GM23338 (cell line): ENCODE data around the gene NLRP6. TPM values are rescaled to one million over a fixed set of nuclear protein-coding genes. Genes with fewer than 3 reads are reported as not detected.
"Not testable (repeated sequence)": the region's sequence is repeated elsewhere in the genome, so short reads cannot be mapped to it uniquely, and the experiment has no call there.

Source experiments
- ATAC-seq: fragments of 200-7000 bp; cut with Tn5 transposase; 3 replicates; pipeline ENCODE4 v1.9.1; 2020
- DNase-seq: peaks from one replicate; pipeline ENCODE4 v3.0.0-alpha.2; 2015; ENCODE audit warnings: low spot score
- H2AFZ ChIP-seq: fragments of 200-600 bp; sonication (generic); 2 replicates; pipeline ENCODE4 v1.8.0; 2016; ENCODE audit warnings: antibody characterized with exemption, mild to moderate bottlenecking, moderate library complexity
- H3F3A ChIP-seq: fragments of 200-600 bp; sonication (generic); replicated peaks from 2 replicates; pipeline ENCODE4 v1.8.0; 2017; ENCODE audit warnings: antibody characterized with exemption, mixed run types, low read depth
- H3K27ac ChIP-seq: fragments of 200-600 bp; sonication (generic); 2 replicates; pipeline ENCODE4 v1.6.1; 2016; ENCODE audit warnings: low read depth
- H3K27me3 ChIP-seq: fragments of 200-600 bp; sonication (generic); 2 replicates; pipeline ENCODE4 v1.8.0; 2016; ENCODE audit warnings: mild to moderate bottlenecking, mixed run types, moderate library complexity; ENCODE audit not compliant: insufficient read depth
- H3K36me3 ChIP-seq: fragments of 200-600 bp; sonication (generic); 2 replicates; pipeline ENCODE4 v1.8.0; 2016; ENCODE audit warnings: mild to moderate bottlenecking; ENCODE audit not compliant: insufficient read depth
- H3K4me1 ChIP-seq: fragments of 200-600 bp; sonication (generic); 2 replicates; pipeline ENCODE4 v1.8.0; 2016; ENCODE audit warnings: mild to moderate bottlenecking, moderate library complexity; ENCODE audit not compliant: insufficient read depth
- H3K4me2 ChIP-seq: fragments of 200-600 bp; sonication (generic); 2 replicates; pipeline ENCODE4 v1.7.1; 2017; ENCODE audit warnings: mixed run types
- H3K4me3 ChIP-seq: fragments of 200-600 bp; sonication (generic); 2 replicates; pipeline ENCODE4 v1.6.1; 2016; ENCODE audit warnings: mixed run types
- H3K79me2 ChIP-seq: fragments of 200-600 bp; sonication (generic); replicated peaks from 2 replicates; pipeline ENCODE4 v1.8.0; 2017; ENCODE audit warnings: mild to moderate bottlenecking; ENCODE audit not compliant: insufficient read depth
- H3K9me2 ChIP-seq: fragments of 200-600 bp; sonication (generic); 2 replicates; pipeline ENCODE4 v1.8.0; 2017; ENCODE audit not compliant: insufficient read depth
- H4K20me1 ChIP-seq: fragments of 200-600 bp; sonication (generic); replicated peaks from 2 replicates; pipeline ENCODE4 v1.8.0; 2017; ENCODE audit warnings: mild to moderate bottlenecking; ENCODE audit not compliant: insufficient read depth
- H3K27ac Mint-ChIP-seq: 2 replicates; pipeline ENCODE4 v1.8.0; 2020; ENCODE audit warnings: inconsistent platforms, mild to moderate bottlenecking, moderate library complexity, mixed read lengths
- H3K27me3 Mint-ChIP-seq: 3 replicates; pipeline ENCODE4 v1.8.0; 2022; ENCODE audit warnings: low read depth, mild to moderate bottlenecking, moderate library complexity, mixed read lengths, inconsistent platforms; ENCODE audit not compliant: insufficient read depth, poor library complexity
- H3K36me3 Mint-ChIP-seq: 3 replicates; pipeline ENCODE4 v1.8.0; 2021; ENCODE audit warnings: low read depth, mild to moderate bottlenecking, inconsistent platforms, moderate library complexity, mixed read lengths
- H3K4me1 Mint-ChIP-seq: 3 replicates; pipeline ENCODE4 v1.8.0; 2020; ENCODE audit warnings: mild to moderate bottlenecking, inconsistent platforms, mixed read lengths
- H3K4me3 Mint-ChIP-seq: 3 replicates; pipeline ENCODE4 v1.8.0; 2021; ENCODE audit warnings: moderate library complexity, mild to moderate bottlenecking, inconsistent platforms, mixed read lengths
- H3K9me3 Mint-ChIP-seq: 3 replicates; pipeline ENCODE4 v1.8.0; 2020; ENCODE audit warnings: moderate library complexity, mild to moderate bottlenecking, inconsistent platforms, mixed read lengths
- CREB1 ChIP-seq: fragments of 250-450 bp; sonication (Bioruptor Pico); IDR thresholded peaks from 2 replicates; pipeline ENCODE4 v1.5.0; 2020; ENCODE audit warnings: low read depth, mild to moderate bottlenecking, moderate library complexity
- CTCF ChIP-seq, 2 experiments: fragments of 200-600 bp in 1 of 2; sonication (generic) in 1 of 2; conservative IDR thresholded peaks; 2 replicates each; pipeline versions ENCODE4 v1.5.1 to v1.6.1; 2016 to 2017; ENCODE audit warnings: antibody characterized with exemption in 2 of 2, low read depth in 2 of 2, mild to moderate bottlenecking in 2 of 2, moderate library complexity in 1 of 2
- EZH2 ChIP-seq: fragments of 200-600 bp; sonication (generic); IDR thresholded peaks from one replicate; pipeline ENCODE4 v1.8.0; 2017; ENCODE audit warnings: antibody characterized with exemption, mild to moderate bottlenecking, low read depth; ENCODE audit not compliant: unreplicated experiment
- EZH2phosphoT487 ChIP-seq: fragments of 200-600 bp; sonication (generic); IDR thresholded peaks from one replicate; pipeline ENCODE4 v1.8.1; 2018; ENCODE audit warnings: antibody characterized with exemption; ENCODE audit not compliant: unreplicated experiment
- JUNB ChIP-seq: IDR thresholded peaks from one replicate; pipeline ENCODE4 v1.6.1; 2016; ENCODE audit warnings: antibody characterized with exemption; ENCODE audit not compliant: unreplicated experiment
- NANOG ChIP-seq: IDR thresholded peaks from 2 replicates; pipeline ENCODE4 v1.6.1; 2016; ENCODE audit warnings: antibody characterized with exemption, borderline replicate concordance
- POLR2AphosphoS5 ChIP-seq: IDR thresholded peaks from 2 replicates; pipeline ENCODE4 v1.6.1; 2016; ENCODE audit warnings: antibody characterized with exemption, low read depth
- ZNF114 ChIP-seq: fragments of 250-450 bp; sonication (Bioruptor Pico); IDR thresholded peaks from 2 replicates; pipeline ENCODE4 v1.5.0; 2020; ENCODE audit warnings: mild to moderate bottlenecking, moderate library complexity
- ZNF331 ChIP-seq: fragments of 250-450 bp; sonication (Bioruptor Pico); IDR thresholded peaks from 2 replicates; pipeline ENCODE4 v1.5.0; 2020; ENCODE audit warnings: low read depth, mild to moderate bottlenecking, moderate library complexity
- polyA plus RNA-seq: library from polyadenylated mRNA; unstranded; fragments of >200 nt; fragmentation: Nextera tagmentation; extraction: Ambion mirVana; gene quantifications from 2 replicates; pipeline ENCODE4 v1.2.1, GENCODE V29; 2016
- total RNA-seq: library from RNA; depleted of rRNA; stranded (reverse); fragments of >200 nt; shearing (Covaris generic); gene quantifications from 2 replicates; pipeline ENCODE4 v1.2.3, GENCODE V29; 2014

The NLRP6 gene
- total and polyA plus RNA-seq, 2 experiments from 2014 or later, result 0.15 to 0.73 TPM

- not testable (repeated sequence) for H3K4me1 ChIP-seq, H3K27me3 ChIP-seq, H3K36me3 ChIP-seq, H3K27ac Mint-ChIP-seq, ATAC-seq, H3K4me2 ChIP-seq, H3K27ac ChIP-seq, H3K4me3 Mint-ChIP-seq, H4K20me1 ChIP-seq, H3K4me3 ChIP-seq, H2AFZ ChIP-seq, DNase-seq, H3K9me2 ChIP-seq, H3K79me2 ChIP-seq
- H3K9me3 Mint-ChIP-seq, result peaks cover 13% of the 10 kb centered on the region
- H3K36me3 Mint-ChIP-seq, result peaks cover 16% of the 10 kb centered on the region; the same call in 2 of the 3 replicates
- peaks cover 38% of the 10 kb centered on the region for H3K4me1 Mint-ChIP-seq
- H3F3A ChIP-seq, result 0 out of 2 replicates have a peak, but pooled peaks cover 19% of the 10 kb centered on the region
- H3K27me3 Mint-ChIP-seq, result peaks cover 19% of the 10 kb centered on the region
These were observed 50.4 kb downstream of the NLRP6 start for GRCh38 chr11:328516-329100.

DNA sequence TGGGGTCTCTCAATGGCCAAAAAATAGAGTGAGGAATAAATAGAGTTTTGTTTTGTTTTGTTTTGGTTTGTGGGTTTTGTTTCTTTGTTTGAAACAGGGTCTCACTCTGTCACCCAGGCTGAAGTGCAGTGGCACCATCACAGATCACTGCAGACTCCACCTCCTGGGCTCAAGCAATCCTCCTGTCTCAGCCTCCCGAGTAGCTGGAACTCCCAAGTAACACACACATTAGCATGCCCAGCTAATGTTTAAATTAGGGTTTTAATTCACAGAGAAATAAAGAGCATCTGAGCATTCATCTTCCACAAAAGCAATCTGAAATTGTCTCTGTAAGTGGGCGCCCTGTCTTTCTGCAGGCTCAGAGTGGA lies 51.7 kb downstream of the NLRP6 start:
- no peaks in the 10 kb centered on the region for H3K9me2 ChIP-seq
- 0 out of 2 replicates have a peak overlapping the region, but pooled peaks have one; percentile 15 for H3K27ac ChIP-seq
- no peaks in the 10 kb centered on the region; the same call in 1 of the 2 replicates for H3K36me3 ChIP-seq
- H2AFZ ChIP-seq, result no peak overlapping the region
- no peak overlapping the region for H3K4me2 ChIP-seq
- peaks cover 40% of the 10 kb centered on the region for H3K4me1 Mint-ChIP-seq
- H3K36me3 Mint-ChIP-seq, result peaks cover 16% of the 10 kb centered on the region; the same call in 2 of the 3 replicates
- no peaks in the 10 kb centered on the region for H3K79me2 ChIP-seq
- H4K20me1 ChIP-seq, result no peaks in the 10 kb centered on the region
- peaks cover 16% of the 10 kb centered on the region for H3K4me1 ChIP-seq
- DNase-seq, result no peak
- H3K27me3 Mint-ChIP-seq, result peaks cover 18% of the 10 kb centered on the region
- peaks cover 13% of the 10 kb centered on the region for H3K9me3 Mint-ChIP-seq
- no peak overlapping the region for H3K4me3 ChIP-seq
- ATAC-seq, result no peak
- H3K27ac Mint-ChIP-seq, result no peak overlapping the region
- no peaks in the 10 kb centered on the region for H3K27me3 ChIP-seq
- 0 out of 2 replicates have a peak, but pooled peaks cover 14% of the 10 kb centered on the region for H3F3A ChIP-seq
- no peak for TF ChIP-seq CTCF (conservative IDR thresholded peaks at IDR 0.05; ENCODE audit: low read depth in 2 of 2)
- no peak for TF ChIP-seq POLR2AphosphoS5
- no peak for TF ChIP-seq EZH2phosphoT487
- TF ChIP-seq ZNF114, result no peak
- TF ChIP-seq NANOG, result no peak
- TF ChIP-seq ZNF331 (CRISPR knock-in tag), result no peak
- TF ChIP-seq EZH2, result no peak
- H3K4me3 Mint-ChIP-seq, result no peak overlapping the region; the same call in 2 of the 3 replicates

DNA sequence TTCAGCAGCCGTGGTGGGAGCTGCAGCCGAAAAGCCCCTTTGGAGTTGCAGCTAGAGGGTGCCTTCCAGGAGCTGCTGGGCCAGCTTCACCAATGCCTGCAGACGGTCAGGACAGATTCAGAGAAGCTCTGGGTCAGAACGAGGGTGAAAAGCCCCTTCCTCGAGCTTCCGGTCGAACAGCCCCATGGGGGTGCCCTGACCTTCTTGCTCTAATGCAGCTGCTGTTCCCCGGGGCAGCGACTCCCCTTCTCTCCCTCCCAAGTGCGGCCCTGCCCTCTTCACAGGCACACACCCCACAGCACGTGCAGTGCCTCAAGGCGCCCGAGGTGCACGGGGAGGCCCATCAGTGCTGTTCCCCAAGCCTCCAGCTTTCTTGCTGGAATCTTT lies 52.1 kb downstream of the NLRP6 start:
- peaks cover 20% of the 10 kb centered on the region for H3K27me3 Mint-ChIP-seq
- Histone ChIP-seq H3K4me3 (no peak overlapping the region), H4K20me1 (no peaks in the 10 kb centered on the region), H3K27me3 (no peaks in the 10 kb centered on the region), H3K4me2 (no peak overlapping the region), H3K36me3 (no peaks in the 10 kb centered on the region; the same call in 1 of the 2 replicates), H3K79me2 (no peaks in the 10 kb centered on the region), H3K27ac (no peak overlapping the region), H3K4me1 (peaks cover 17% of the 10 kb centered on the region), H3F3A (0 out of 2 replicates have a peak, but pooled peaks cover 14% of the 10 kb centered on the region), H3K9me2 (no peaks in the 10 kb centered on the region), H2AFZ (no peak overlapping the region)
- peaks cover 39% of the 10 kb centered on the region for H3K4me1 Mint-ChIP-seq
- DNase-seq (no peak), ATAC-seq (no peak)
- H3K9me3 Mint-ChIP-seq, result peaks cover 13% of the 10 kb centered on the region
- no peak overlapping the region for H3K27ac Mint-ChIP-seq
- H3K36me3 Mint-ChIP-seq, result peaks cover 16% of the 10 kb centered on the region; the same call in 2 of the 3 replicates
- no peak overlapping the region for H3K4me3 Mint-ChIP-seq
- no peak for TF ChIP-seq CREB1
- TF ChIP-seq JUNB, result no peak
- no peak for TF ChIP-seq POLR2AphosphoS5
